Hepatocyte (in vitro differentiated cells): ENCODE results near the gene LCLAT1. TPM values are rescaled to one million over a fixed set of nuclear protein-coding genes. Genes with fewer than 3 reads are reported as not detected.

ENCODE experiments used
- DNase-seq: peaks from one replicate; pipeline ENCODE4 v3.0.0-alpha.2; 2016; ENCODE audit warnings: low spot score
- H2AFZ ChIP-seq: fragments of 200-600 bp; sonication (generic); 2 replicates; pipeline ENCODE4 v1.6.0; 2016; ENCODE audit warnings: antibody characterized with exemption, mild to moderate bottlenecking
- H3K27ac ChIP-seq: fragments of 200-600 bp; sonication (generic); 2 replicates; pipeline ENCODE4 v1.5.1; 2016; ENCODE audit warnings: mild to moderate bottlenecking
- H3K27me3 ChIP-seq: fragments of 200-600 bp; sonication (generic); 2 replicates; pipeline ENCODE4 v1.6.1; 2016
- H3K36me3 ChIP-seq: fragments of 200-600 bp; sonication (generic); replicated peaks from 2 replicates; pipeline ENCODE4 v1.5.1; 2016; ENCODE audit warnings: low read depth; ENCODE audit not compliant: insufficient read depth
- H3K4me1 ChIP-seq: fragments of 200-600 bp; sonication (generic); 2 replicates; pipeline ENCODE4 v1.5.1; 2016; ENCODE audit warnings: mild to moderate bottlenecking, moderate library complexity; ENCODE audit not compliant: insufficient read depth
- H3K4me2 ChIP-seq: fragments of 200-600 bp; sonication (generic); 2 replicates; pipeline ENCODE4 v1.6.0; 2016
- H3K4me3 ChIP-seq: fragments of 200-600 bp; sonication (generic); 2 replicates; pipeline ENCODE4 v1.5.1; 2016; ENCODE audit warnings: mild to moderate bottlenecking
- H3K79me2 ChIP-seq: fragments of 200-600 bp; sonication (generic); 2 replicates; pipeline ENCODE4 v1.6.0; 2017; ENCODE audit warnings: mild to moderate bottlenecking
- H3K9me2 ChIP-seq: fragments of 200-600 bp; sonication (generic); replicated peaks from 2 replicates; pipeline ENCODE4 v1.6.0; 2017; ENCODE audit warnings: mild to moderate bottlenecking; ENCODE audit not compliant: insufficient read depth
- H3K9me3 ChIP-seq: fragments of 200-600 bp; sonication (generic); 2 replicates; pipeline ENCODE4 v1.5.1; 2016; ENCODE audit warnings: low read depth, mild to moderate bottlenecking
- H4K20me1 ChIP-seq: fragments of 200-600 bp; sonication (generic); 2 replicates; pipeline ENCODE4 v1.6.0; 2016; ENCODE audit warnings: mild to moderate bottlenecking; ENCODE audit not compliant: insufficient read depth, poor library complexity, severe bottlenecking
- EZH2 ChIP-seq: fragments of 200-600 bp; sonication (generic); IDR thresholded peaks from 2 replicates; pipeline ENCODE4 v1.6.1; 2016; ENCODE audit warnings: antibody characterized with exemption, mild to moderate bottlenecking, borderline replicate concordance
- EZH2phosphoT487 ChIP-seq: fragments of 200-600 bp; sonication (generic); IDR thresholded peaks from one replicate; pipeline ENCODE4 v1.6.1; 2018; ENCODE audit warnings: antibody characterized with exemption, mild to moderate bottlenecking, low read depth, moderate library complexity; ENCODE audit not compliant: unreplicated experiment, severe bottlenecking
- WGBS: methylation state at CpG from one replicate; pipeline ENCODE4 v1.1.6; 2016; ENCODE audit warnings: low lambda C conversion rate; ENCODE audit errors: missing lambda C conversion rate; 5-methylcytosine and 5-hydroxymethylcytosine counted together
- polyA plus RNA-seq: library from polyadenylated mRNA; unstranded; fragments of >200 nt; fragmentation: Nextera tagmentation; extraction: Ambion mirVana; gene quantifications from 2 replicates; pipeline ENCODE4 v1.2.1, GENCODE V29; 2016
- total RNA-seq: library from RNA; depleted of rRNA; stranded (reverse); fragments of >200 nt; gene quantifications from 2 replicates; pipeline ENCODE4 v1.2.3, GENCODE V29; 2014
- TF ChIP-seq, protein P1 (sequence below): fragments of 200-600 bp; sonication (generic); IDR thresholded peaks from 2 replicates; pipeline ENCODE4 v1.5.1; 2016; ENCODE audit warnings: antibody characterized with exemption, mild to moderate bottlenecking; ENCODE audit not compliant: poor library complexity

The LCLAT1 gene
- total and polyA plus RNA-seq, 2 experiments from 2014 or later, result 10.1 to 15.4 TPM

DNA sequence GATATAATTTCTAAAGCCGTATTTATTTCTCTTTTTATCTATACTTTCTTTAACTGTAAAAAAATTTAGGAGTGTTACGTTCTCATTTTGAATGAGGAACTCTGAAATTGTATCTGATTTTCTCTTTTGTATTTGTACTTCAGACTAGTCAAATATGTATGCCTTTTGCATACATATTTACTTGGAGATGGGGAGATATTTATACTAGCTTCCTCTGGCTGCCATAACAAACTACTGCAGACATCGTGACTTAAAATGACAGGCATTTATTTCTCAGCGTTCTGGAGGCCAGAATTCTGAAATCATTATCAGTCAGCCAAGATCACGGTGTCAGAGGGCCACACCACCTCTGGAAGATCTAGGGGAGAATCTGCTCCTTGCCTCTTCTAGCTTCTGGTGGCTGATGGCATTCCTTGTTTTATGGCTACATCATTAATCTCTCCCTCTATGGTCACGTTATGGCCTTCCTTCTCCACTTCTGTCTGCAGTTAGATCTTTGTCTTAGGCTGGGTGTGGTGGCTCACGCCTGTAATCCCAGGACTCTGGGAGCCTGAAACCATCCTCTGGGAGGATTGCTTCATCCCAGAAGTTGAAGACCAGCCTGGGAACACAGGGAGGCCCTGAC is 8.2 kb downstream of the LCLAT1 start:
- H3K4me3 ChIP-seq, result no peak overlapping the region
- no peaks in the 10 kb centered on the region for H3K9me3 ChIP-seq
- H3K36me3 ChIP-seq, result no peaks in the 10 kb centered on the region
- H3K79me2 ChIP-seq, result peaks cover 81% of the 10 kb centered on the region
- H2AFZ ChIP-seq, result no peak overlapping the region
- peak overlapping the region; percentile 33 for H3K27ac ChIP-seq
- DNase-seq, result peak; percentile 12
- H3K27me3 ChIP-seq, result no peaks in the 10 kb centered on the region
- peaks cover 3% of the 10 kb centered on the region for H4K20me1 ChIP-seq
- H3K9me2 ChIP-seq, result no peaks in the 10 kb centered on the region
- H3K4me1 ChIP-seq, result peaks cover 14% of the 10 kb centered on the region
- TF ChIP-seq, protein P1, sequence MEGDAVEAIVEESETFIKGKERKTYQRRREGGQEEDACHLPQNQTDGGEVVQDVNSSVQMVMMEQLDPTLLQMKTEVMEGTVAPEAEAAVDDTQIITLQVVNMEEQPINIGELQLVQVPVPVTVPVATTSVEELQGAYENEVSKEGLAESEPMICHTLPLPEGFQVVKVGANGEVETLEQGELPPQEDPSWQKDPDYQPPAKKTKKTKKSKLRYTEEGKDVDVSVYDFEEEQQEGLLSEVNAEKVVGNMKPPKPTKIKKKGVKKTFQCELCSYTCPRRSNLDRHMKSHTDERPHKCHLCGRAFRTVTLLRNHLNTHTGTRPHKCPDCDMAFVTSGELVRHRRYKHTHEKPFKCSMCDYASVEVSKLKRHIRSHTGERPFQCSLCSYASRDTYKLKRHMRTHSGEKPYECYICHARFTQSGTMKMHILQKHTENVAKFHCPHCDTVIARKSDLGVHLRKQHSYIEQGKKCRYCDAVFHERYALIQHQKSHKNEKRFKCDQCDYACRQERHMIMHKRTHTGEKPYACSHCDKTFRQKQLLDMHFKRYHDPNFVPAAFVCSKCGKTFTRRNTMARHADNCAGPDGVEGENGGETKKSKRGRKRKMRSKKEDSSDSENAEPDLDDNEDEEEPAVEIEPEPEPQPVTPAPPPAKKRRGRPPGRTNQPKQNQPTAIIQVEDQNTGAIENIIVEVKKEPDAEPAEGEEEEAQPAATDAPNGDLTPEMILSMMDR, result no peak
- no peak for TF ChIP-seq EZH2phosphoT487
- TF ChIP-seq EZH2, result no peak
- WGBS, result 49% methylated on average over 7 of the region's 7 CpGs
- no peak overlapping the region for H3K4me2 ChIP-seq

DNA sequence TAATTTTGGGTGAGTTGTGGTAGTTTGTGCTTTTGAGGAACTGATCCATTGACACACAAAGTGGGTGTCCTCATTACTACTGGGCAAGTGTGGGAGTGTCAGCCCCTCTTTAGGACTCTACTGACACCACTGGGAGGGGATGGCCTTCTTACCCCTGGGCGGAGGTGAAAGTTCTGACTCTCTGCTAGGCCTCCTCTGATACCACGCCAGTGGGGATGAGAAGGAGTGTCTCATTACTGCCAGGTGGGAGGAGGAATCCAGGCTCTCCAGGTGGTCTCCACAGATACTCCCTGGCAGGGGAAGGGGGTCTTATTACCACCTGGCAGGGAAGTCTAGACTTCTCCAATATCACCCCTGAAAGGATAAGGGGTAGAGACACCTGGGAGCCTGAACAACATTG is 9.1 kb downstream of the LCLAT1 start:
- no peaks in the 10 kb centered on the region for H3K36me3 ChIP-seq
- H4K20me1 ChIP-seq, result peaks cover 3% of the 10 kb centered on the region
- H3K27me3 ChIP-seq, result no peaks in the 10 kb centered on the region
- no peak overlapping the region for H3K4me3 ChIP-seq
- peaks cover 14% of the 10 kb centered on the region for H3K4me1 ChIP-seq
- no peak overlapping the region for H3K4me2 ChIP-seq
- no peak overlapping the region for H2AFZ ChIP-seq
- no peaks in the 10 kb centered on the region for H3K9me2 ChIP-seq
- no peak for TF ChIP-seq EZH2
- TF ChIP-seq EZH2phosphoT487, result no peak
- TF ChIP-seq, protein P1, result no peak
- WGBS, result 100% methylated on average over 2 of the region's 2 CpGs
- peak overlapping the region; percentile 33 for H3K27ac ChIP-seq
- H3K9me3 ChIP-seq, result no peaks in the 10 kb centered on the region
- peaks cover 84% of the 10 kb centered on the region for H3K79me2 ChIP-seq
- DNase-seq, result no peak

- Histone ChIP-seq H3K27me3 (no peaks in the 10 kb centered on the region), H3K9me3 (no peaks in the 10 kb centered on the region), H3K4me3 (no peak overlapping the region), H3K79me2 (peaks cover 85% of the 10 kb centered on the region), H3K9me2 (no peaks in the 10 kb centered on the region), H3K4me1 (peaks cover 14% of the 10 kb centered on the region), H3K4me2 (peak overlapping the region; percentile 7), H4K20me1 (peaks cover 3% of the 10 kb centered on the region), H3K36me3 (no peaks in the 10 kb centered on the region), H3K27ac (peak overlapping the region; percentile 18), H2AFZ (no peak overlapping the region)
- DNase-seq, result no peak
- no peak for TF ChIP-seq EZH2
- TF ChIP-seq, protein P1, result no peak
- TF ChIP-seq EZH2phosphoT487, result no peak
- 93% methylated on average over 2 of the region's 2 CpGs for WGBS
Measured at GRCh38 chr2:30456579-30456978, 9.5 kb downstream of the LCLAT1 start.

DNA sequence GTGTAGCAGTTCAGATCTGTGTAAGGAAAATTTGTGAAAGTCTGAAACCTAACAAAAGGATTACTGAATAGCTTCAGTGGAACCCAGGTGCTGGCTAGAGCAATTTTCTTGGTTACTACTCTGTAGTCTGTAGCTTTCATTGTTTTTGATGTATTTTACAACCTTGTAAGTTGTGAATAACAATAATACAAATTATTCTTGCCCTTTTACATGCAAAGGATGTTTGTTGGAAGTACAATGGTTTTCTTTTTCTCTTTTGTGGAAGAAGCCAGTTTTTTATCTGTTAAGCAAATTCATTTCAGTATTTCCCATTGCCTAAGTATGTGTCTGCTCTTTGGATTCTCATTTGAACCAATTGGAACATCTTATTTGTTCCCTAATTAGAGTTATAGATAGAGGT is 10.2 kb downstream of the LCLAT1 start:
- Histone ChIP-seq H2AFZ (no peak overlapping the region), H3K79me2 (peaks cover 83% of the 10 kb centered on the region), H3K36me3 (no peaks in the 10 kb centered on the region), H3K4me3 (no peak overlapping the region), H3K27ac (peak overlapping the region; percentile 18), H3K27me3 (no peaks in the 10 kb centered on the region), H3K4me1 (peaks cover 14% of the 10 kb centered on the region), H4K20me1 (peaks cover 3% of the 10 kb centered on the region), H3K9me2 (no peaks in the 10 kb centered on the region), H3K4me2 (peak overlapping the region; percentile 7), H3K9me3 (no peaks in the 10 kb centered on the region)
- TF ChIP-seq, protein P1, result no peak
- no peak for DNase-seq
